Adrenal gland (tissue), 5 donors: ENCODE measurements around the gene MFNG.

Experiments used
- POLR2A ChIP-seq, 2 donors: fragments of 450-650 bp; IDR thresholded peaks; one replicate each; pipeline ENCODE4 v1.6.1; 2017; ENCODE audit warnings: antibody characterized with exemption in 2 of 2, mild to moderate bottlenecking in 2 of 2, moderate library complexity in 1 of 2
- TF ChIP-seq, protein P1 (sequence below), 6 experiments: fragments of 450-650 bp in 4 of 6; fragments of 200-600 bp in 2 of 6; sonication (generic) in 1 of 6; IDR thresholded peaks; 1 replicate in 5 of 6; 2 replicates in 1 of 6; pipeline versions ENCODE4 v1.5.1 to v1.8.0; 2016 to 2021; ENCODE audit warnings: antibody characterized with exemption in 6 of 6, mild to moderate bottlenecking in 2 of 6, moderate library complexity in 1 of 6
- donor health status: DM: no; HTN: no; CAD: no.

DNA sequence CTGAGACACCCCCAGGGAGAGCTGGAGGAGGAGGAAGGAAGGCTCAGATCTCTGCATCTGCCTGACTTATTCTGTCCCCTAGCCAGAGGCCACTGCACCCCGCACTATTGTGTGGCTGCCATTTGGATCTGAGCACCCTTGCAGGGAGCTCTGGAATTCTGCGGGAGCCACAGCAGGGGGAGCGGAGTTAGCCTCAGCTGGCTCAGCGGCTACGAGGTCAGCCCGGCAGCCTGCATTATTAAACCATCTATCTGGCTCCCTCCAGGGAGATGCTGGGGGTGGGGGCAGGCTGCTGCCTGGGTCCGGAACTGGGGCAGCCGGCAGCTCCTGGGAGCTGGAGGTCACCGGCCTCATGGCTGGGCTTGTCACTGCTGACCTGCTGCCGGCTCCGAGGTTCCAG lies 52.4 kb downstream of the MFNG start:
- TF ChIP-seq, protein P1, sequence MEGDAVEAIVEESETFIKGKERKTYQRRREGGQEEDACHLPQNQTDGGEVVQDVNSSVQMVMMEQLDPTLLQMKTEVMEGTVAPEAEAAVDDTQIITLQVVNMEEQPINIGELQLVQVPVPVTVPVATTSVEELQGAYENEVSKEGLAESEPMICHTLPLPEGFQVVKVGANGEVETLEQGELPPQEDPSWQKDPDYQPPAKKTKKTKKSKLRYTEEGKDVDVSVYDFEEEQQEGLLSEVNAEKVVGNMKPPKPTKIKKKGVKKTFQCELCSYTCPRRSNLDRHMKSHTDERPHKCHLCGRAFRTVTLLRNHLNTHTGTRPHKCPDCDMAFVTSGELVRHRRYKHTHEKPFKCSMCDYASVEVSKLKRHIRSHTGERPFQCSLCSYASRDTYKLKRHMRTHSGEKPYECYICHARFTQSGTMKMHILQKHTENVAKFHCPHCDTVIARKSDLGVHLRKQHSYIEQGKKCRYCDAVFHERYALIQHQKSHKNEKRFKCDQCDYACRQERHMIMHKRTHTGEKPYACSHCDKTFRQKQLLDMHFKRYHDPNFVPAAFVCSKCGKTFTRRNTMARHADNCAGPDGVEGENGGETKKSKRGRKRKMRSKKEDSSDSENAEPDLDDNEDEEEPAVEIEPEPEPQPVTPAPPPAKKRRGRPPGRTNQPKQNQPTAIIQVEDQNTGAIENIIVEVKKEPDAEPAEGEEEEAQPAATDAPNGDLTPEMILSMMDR (IDR thresholded peaks at IDR 0.05) = no peak
- TF ChIP-seq POLR2A (IDR thresholded peaks at IDR 0.05) = no peak
